Kidney (tissue), 14 donors: ENCODE data around the gene WDR17. TPM values are rescaled to one million over a fixed set of nuclear protein-coding genes. Genes with fewer than 3 reads are reported as not detected.

Source experiments
- DNase-seq, 5 donors: peaks; one replicate each; pipeline ENCODE4 v3.0.0-alpha.2; 2013 to 2020
- FAIRE-seq: peaks from 2 replicates; lab custom pipeline; 2012; peaks lifted over from hg19 to GRCh38; lab: Jason Lieb, UNC
- H3K27ac ChIP-seq, 2 donors: one replicate each; pipeline ENCODE4 v1.7.0; 2013; ENCODE audit warnings: low read depth in 2 of 2, low read length in 2 of 2, inconsistent platforms in 1 of 2
- H3K27me3 ChIP-seq: one replicate; pipeline ENCODE4 v1.7.1; 2013; ENCODE audit warnings: low read length, inconsistent platforms; ENCODE audit not compliant: control insufficient read depth, insufficient read depth
- H3K36me3 ChIP-seq, 3 donors: one replicate each; pipeline versions ENCODE4 v1.7.0 to v1.7.1; 2013; ENCODE audit warnings: low read length in 3 of 3, control low read depth in 1 of 3, inconsistent platforms in 1 of 3; ENCODE audit not compliant: insufficient read depth in 3 of 3, control insufficient read depth in 2 of 3
- H3K4me1 ChIP-seq, 3 donors: one replicate each; pipeline versions ENCODE4 v1.7.0 to v1.7.1; 2013; ENCODE audit warnings: low read length in 3 of 3, inconsistent platforms in 1 of 3, low read depth in 1 of 3; ENCODE audit not compliant: control insufficient read depth in 2 of 3, insufficient read depth in 2 of 3
- H3K4me3 ChIP-seq, 3 donors: one replicate each; pipeline versions ENCODE4 v1.7.0 to v1.8.1; 2013; ENCODE audit warnings: low read length in 3 of 3, control low read depth in 1 of 3, inconsistent platforms in 1 of 3
- H3K9ac ChIP-seq, 3 donors: one replicate each; pipeline versions ENCODE4 v1.7.0 to v1.7.1; 2013; ENCODE audit warnings: low read length in 3 of 3, control low read depth in 1 of 3, inconsistent platforms in 1 of 3
- H3K9me3 ChIP-seq, 3 donors: one replicate each; pipeline versions ENCODE4 v1.7.0 to v1.7.1; 2013; ENCODE audit warnings: low read length in 3 of 3, control low read depth in 1 of 3, inconsistent platforms in 1 of 3; ENCODE audit not compliant: control insufficient read depth in 2 of 3, insufficient read depth in 1 of 3
- CTCF ChIP-seq: IDR thresholded peaks from 3 replicates; pipeline ENCODE4 v1.5.1; 2012; ENCODE audit warnings: mild to moderate bottlenecking, moderate library complexity, borderline replicate concordance; ENCODE audit not compliant: insufficient read depth; ENCODE audit errors: extremely low read depth
- intact Hi-C: fragments of 100-400 bp; cut with DNase I; formaldehyde crosslinking; loops from one replicate; pipeline ENCODE4 v1.11.1; 2022
- polyA plus RNA-seq: library from polyadenylated mRNA; stranded (reverse); fragments of 350-450 nt; fragmentation: Illumina TruSeq; extraction: RNeasy Lipid Tissue Mini Kit (QIAGEN cat#74804); gene quantifications from one replicate; pipeline ENCODE4 v1.2.3, GENCODE V29; 2014; ENCODE audit warnings: low read depth, low replicate concordance; ENCODE audit not compliant: insufficient read depth
- total RNA-seq: library from RNA; stranded (reverse); fragmentation: NEBNext Ultra II Directional; extraction: Animal tissue kit (Norgen Biotek cat#: 25700); gene quantifications from one replicate; pipeline ENCODE4 v1.2.1, GENCODE V29; 2021
- donor health status: control.
- donor health status: control.
- donor health status: control.
- donor health status: control.
- donor health status: control.
- donor health status: DM: yes; HTN: yes; CAD: no.
- donor health status: Normal renal cell carcinoma (clear cell type).

Gene WDR17
- total and polyA plus RNA-seq, 2 donors from 2014 or later = 1.4 to 6.4 TPM

- Histone ChIP-seq H3K4me1 (no peaks in the 10 kb centered on the region), H3K9me3 (no peaks in the 10 kb centered on the region), H3K27ac (no peak overlapping the region), H3K4me3 (no peak overlapping the region), H3K36me3 (no peaks in the 10 kb centered on the region), H3K27me3 (no peaks in the 10 kb centered on the region), H3K9ac (no peak overlapping the region)
- FAIRE-seq = no peak
- no peak for TF ChIP-seq CTCF
- intact Hi-C loops = no loop called here
- no peak for DNase-seq
Measured at GRCh38 chr4:176034936-176035335, 30.7 kb upstream of the WDR17 start.

GRCh38 chr4:176036585-176037205 is 28.9 kb upstream of the WDR17 start:
- intact Hi-C loops = no loop called here

GRCh38 chr4:176038789-176039188 is 26.9 kb upstream of the WDR17 start:
- Histone ChIP-seq H3K9me3 (no peaks in the 10 kb centered on the region), H3K27me3 (no peaks in the 10 kb centered on the region), H3K27ac (no peak overlapping the region), H3K4me1 (no peaks in the 10 kb centered on the region), H3K9ac (no peak overlapping the region), H3K36me3 (no peaks in the 10 kb centered on the region), H3K4me3 (no peak overlapping the region)
- intact Hi-C loops = no loop called here
- DNase-seq (no peak), FAIRE-seq (no peak)
- no peak for TF ChIP-seq CTCF

More at GRCh38 chr4:176036585-176037205, 28.9 kb upstream of the WDR17 start:
- no peak for TF ChIP-seq CTCF
- Histone ChIP-seq H3K36me3 (no peaks in the 10 kb centered on the region), H3K4me1 (no peaks in the 10 kb centered on the region), H3K4me3 (no peak overlapping the region), H3K9me3 (no peaks in the 10 kb centered on the region), H3K27me3 (no peaks in the 10 kb centered on the region), H3K27ac (no peak overlapping the region), H3K9ac (no peak overlapping the region)
- no peak for FAIRE-seq
- DNase-seq = no peak

- no peak for TF ChIP-seq CTCF
- H3K4me1 ChIP-seq = no peaks in the 10 kb centered on the region
- no peaks in the 10 kb centered on the region for H3K36me3 ChIP-seq
- no peaks in the 10 kb centered on the region for H3K27me3 ChIP-seq
- no peak overlapping the region for H3K4me3 ChIP-seq
- intact Hi-C loops = no loop called here
- no peaks in the 10 kb centered on the region for H3K9me3 ChIP-seq
- DNase-seq = no peak
- no peak for FAIRE-seq
- H3K27ac ChIP-seq = no peak overlapping the region
- H3K9ac ChIP-seq = no peak overlapping the region
Measured at GRCh38 chr4:176042195-176042594, 23.4 kb upstream of the WDR17 start.
